H1 (cell line): ENCODE data around the gene ERG28. TPM values are rescaled to one million over a fixed set of nuclear protein-coding genes. Genes with fewer than 3 reads are reported as not detected.

Experiments
- ASH2L ChIP-seq: fragments of 200-600, 300-600 bp; sonication (generic); IDR thresholded peaks from one replicate; pipeline ENCODE4 v1.7.1; 2017; ENCODE audit warnings: low read length
- EGR1 ChIP-seq: IDR thresholded peaks from 2 replicates; pipeline ENCODE4 v1.6.1; 2011; ENCODE audit warnings: low read depth, low read length, borderline replicate concordance
- EP300 ChIP-seq, 2 experiments: IDR thresholded peaks; 1 replicate in 1 of 2; 2 replicates in 1 of 2; pipeline ENCODE4 v1.6.1; 2011 to 2012; ENCODE audit warnings: low read depth in 2 of 2, low read length in 2 of 2, mild to moderate bottlenecking in 2 of 2, borderline replicate concordance in 1 of 2, inconsistent platforms in 1 of 2, moderate library complexity in 1 of 2
- EZH2 ChIP-seq: fragments of 200-600 bp; sonication (generic); IDR thresholded peaks from 2 replicates; pipeline ENCODE4 v1.7.1; 2012; ENCODE audit warnings: low read depth, mild to moderate bottlenecking, moderate library complexity, low read length, inconsistent platforms; ENCODE audit not compliant: severe bottlenecking
- JUN ChIP-seq: IDR thresholded peaks from 2 replicates; pipeline ENCODE4 v1.6.1; 2011; ENCODE audit warnings: low read depth, mild to moderate bottlenecking, improper control_type of control experiment, low read length
- MAFK ChIP-seq: IDR thresholded peaks from 2 replicates; pipeline ENCODE4 v1.6.1; 2012; ENCODE audit warnings: low read depth, mild to moderate bottlenecking, improper control_type of control experiment, low read length
- NANOG ChIP-seq: IDR thresholded peaks from 2 replicates; pipeline ENCODE4 v1.6.1; 2011; ENCODE audit warnings: low read length, low read depth, mild to moderate bottlenecking, inconsistent platforms; ENCODE audit not compliant: insufficient read depth, poor library complexity, severe bottlenecking
- RFX5 ChIP-seq: IDR thresholded peaks from 2 replicates; pipeline ENCODE4 v1.6.1; 2011; ENCODE audit warnings: low read depth, low read length, improper control_type of control experiment, borderline replicate concordance
- SIN3A ChIP-seq, 2 experiments: IDR thresholded peaks in 1 of 2; conservative IDR thresholded peaks in 1 of 2; 2 replicates each; pipeline ENCODE4 v1.6.1; 2011 to 2012; ENCODE audit warnings: low read length in 2 of 2, improper control_type of control experiment in 1 of 2, low read depth in 1 of 2, mild to moderate bottlenecking in 1 of 2
- TAF1 ChIP-seq: IDR thresholded peaks from 2 replicates; pipeline ENCODE4 v1.6.1; 2011; ENCODE audit warnings: mild to moderate bottlenecking, low read depth, low read length
- TCF12 ChIP-seq: IDR thresholded peaks from 2 replicates; pipeline ENCODE4 v1.6.1; 2011; ENCODE audit warnings: low read depth, mild to moderate bottlenecking, low read length
- polyA plus RNA-seq, 7 experiments: library from polyadenylated mRNA; depleted of rRNA in 3 of 7; stranded (reverse) in 5 of 7; unstranded in 2 of 7; fragments of >200 nt in 5 of 7; fragments of 200-250 nt in 2 of 7; gene quantifications; 1 replicate in 5 of 7; 2 replicates in 1 of 7; 4 replicates in 1 of 7; pipeline versions ENCODE4 v1.2.1 to v1.2.3, GENCODE V29; 2011 to 2013; ENCODE audit warnings: missing spikeins in 2 of 7, mixed read lengths in 2 of 7
- total RNA-seq: library from RNA; stranded (reverse); fragmentation: NEBNext Ultra II Directional; extraction: Animal tissue kit (Norgen Biotek cat#: 25700); gene quantifications from 2 replicates; pipeline ENCODE4 v1.2.1, GENCODE V29; 2021
- TF ChIP-seq, protein P1 (sequence below): fragments of 300-600 bp; sonication (generic); IDR thresholded peaks from 2 replicates; pipeline ENCODE4 v1.7.1; 2012; ENCODE audit warnings: low read length, moderate library complexity, mild to moderate bottlenecking, inconsistent platforms; ENCODE audit not compliant: insufficient replicate concordance

The ERG28 gene
- total and polyA plus RNA-seq, 2 of the 8 experiments (the other 6 are each of a cell fraction or from before 2014, with no cell fraction given) = 32.6 to 56.7 TPM

DNA sequence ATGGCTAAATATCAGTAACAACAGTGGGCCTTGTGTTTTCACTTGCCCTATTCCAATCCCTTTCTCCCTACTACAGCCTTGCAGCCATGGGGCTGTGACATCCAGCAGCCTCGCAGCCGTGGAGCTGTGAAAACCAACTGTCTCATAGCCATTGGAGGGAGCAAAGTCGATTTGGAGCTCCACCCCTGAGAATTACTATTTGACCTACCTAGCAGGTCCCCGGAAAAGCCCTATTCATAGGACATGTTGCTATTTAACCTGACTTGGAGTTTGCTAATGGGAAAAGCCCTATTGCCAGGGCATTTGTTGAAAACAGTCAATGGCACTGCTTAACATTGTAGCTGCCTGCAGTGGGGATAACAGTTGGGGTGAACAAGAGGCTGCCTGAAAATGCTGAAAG lies 33.3 kb downstream of the ERG28 start (continued):
- TF ChIP-seq, protein P1, sequence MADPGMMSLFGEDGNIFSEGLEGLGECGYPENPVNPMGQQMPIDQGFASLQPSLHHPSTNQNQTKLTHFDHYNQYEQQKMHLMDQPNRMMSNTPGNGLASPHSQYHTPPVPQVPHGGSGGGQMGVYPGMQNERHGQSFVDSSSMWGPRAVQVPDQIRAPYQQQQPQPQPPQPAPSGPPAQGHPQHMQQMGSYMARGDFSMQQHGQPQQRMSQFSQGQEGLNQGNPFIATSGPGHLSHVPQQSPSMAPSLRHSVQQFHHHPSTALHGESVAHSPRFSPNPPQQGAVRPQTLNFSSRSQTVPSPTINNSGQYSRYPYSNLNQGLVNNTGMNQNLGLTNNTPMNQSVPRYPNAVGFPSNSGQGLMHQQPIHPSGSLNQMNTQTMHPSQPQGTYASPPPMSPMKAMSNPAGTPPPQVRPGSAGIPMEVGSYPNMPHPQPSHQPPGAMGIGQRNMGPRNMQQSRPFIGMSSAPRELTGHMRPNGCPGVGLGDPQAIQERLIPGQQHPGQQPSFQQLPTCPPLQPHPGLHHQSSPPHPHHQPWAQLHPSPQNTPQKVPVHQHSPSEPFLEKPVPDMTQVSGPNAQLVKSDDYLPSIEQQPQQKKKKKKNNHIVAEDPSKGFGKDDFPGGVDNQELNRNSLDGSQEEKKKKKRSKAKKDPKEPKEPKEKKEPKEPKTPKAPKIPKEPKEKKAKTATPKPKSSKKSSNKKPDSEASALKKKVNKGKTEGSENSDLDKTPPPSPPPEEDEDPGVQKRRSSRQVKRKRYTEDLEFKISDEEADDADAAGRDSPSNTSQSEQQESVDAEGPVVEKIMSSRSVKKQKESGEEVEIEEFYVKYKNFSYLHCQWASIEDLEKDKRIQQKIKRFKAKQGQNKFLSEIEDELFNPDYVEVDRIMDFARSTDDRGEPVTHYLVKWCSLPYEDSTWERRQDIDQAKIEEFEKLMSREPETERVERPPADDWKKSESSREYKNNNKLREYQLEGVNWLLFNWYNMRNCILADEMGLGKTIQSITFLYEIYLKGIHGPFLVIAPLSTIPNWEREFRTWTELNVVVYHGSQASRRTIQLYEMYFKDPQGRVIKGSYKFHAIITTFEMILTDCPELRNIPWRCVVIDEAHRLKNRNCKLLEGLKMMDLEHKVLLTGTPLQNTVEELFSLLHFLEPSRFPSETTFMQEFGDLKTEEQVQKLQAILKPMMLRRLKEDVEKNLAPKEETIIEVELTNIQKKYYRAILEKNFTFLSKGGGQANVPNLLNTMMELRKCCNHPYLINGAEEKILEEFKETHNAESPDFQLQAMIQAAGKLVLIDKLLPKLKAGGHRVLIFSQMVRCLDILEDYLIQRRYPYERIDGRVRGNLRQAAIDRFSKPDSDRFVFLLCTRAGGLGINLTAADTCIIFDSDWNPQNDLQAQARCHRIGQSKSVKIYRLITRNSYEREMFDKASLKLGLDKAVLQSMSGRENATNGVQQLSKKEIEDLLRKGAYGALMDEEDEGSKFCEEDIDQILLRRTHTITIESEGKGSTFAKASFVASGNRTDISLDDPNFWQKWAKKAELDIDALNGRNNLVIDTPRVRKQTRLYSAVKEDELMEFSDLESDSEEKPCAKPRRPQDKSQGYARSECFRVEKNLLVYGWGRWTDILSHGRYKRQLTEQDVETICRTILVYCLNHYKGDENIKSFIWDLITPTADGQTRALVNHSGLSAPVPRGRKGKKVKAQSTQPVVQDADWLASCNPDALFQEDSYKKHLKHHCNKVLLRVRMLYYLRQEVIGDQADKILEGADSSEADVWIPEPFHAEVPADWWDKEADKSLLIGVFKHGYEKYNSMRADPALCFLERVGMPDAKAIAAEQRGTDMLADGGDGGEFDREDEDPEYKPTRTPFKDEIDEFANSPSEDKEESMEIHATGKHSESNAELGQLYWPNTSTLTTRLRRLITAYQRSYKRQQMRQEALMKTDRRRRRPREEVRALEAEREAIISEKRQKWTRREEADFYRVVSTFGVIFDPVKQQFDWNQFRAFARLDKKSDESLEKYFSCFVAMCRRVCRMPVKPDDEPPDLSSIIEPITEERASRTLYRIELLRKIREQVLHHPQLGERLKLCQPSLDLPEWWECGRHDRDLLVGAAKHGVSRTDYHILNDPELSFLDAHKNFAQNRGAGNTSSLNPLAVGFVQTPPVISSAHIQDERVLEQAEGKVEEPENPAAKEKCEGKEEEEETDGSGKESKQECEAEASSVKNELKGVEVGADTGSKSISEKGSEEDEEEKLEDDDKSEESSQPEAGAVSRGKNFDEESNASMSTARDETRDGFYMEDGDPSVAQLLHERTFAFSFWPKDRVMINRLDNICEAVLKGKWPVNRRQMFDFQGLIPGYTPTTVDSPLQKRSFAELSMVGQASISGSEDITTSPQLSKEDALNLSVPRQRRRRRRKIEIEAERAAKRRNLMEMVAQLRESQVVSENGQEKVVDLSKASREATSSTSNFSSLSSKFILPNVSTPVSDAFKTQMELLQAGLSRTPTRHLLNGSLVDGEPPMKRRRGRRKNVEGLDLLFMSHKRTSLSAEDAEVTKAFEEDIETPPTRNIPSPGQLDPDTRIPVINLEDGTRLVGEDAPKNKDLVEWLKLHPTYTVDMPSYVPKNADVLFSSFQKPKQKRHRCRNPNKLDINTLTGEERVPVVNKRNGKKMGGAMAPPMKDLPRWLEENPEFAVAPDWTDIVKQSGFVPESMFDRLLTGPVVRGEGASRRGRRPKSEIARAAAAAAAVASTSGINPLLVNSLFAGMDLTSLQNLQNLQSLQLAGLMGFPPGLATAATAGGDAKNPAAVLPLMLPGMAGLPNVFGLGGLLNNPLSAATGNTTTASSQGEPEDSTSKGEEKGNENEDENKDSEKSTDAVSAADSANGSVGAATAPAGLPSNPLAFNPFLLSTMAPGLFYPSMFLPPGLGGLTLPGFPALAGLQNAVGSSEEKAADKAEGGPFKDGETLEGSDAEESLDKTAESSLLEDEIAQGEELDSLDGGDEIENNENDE = no peak
- TF ChIP-seq SIN3A (conservative IDR thresholded peaks at IDR 0.05 in 1 of 2, IDR thresholded peaks at IDR 0.05 in 1 of 2; ENCODE audit: low read depth in 1 of 2, low read length in 2 of 2) (no peak), TAF1 (no peak), EZH2 (no peak), EP300 (IDR thresholded peaks at IDR 0.05; ENCODE audit: borderline replicate concordance in 1 of 2, low read depth in 2 of 2, low read length in 2 of 2) (no peak), NANOG (no peak), EGR1 (no peak), JUN (no peak), MAFK (no peak), ASH2L (no peak), RFX5 (no peak), TCF12 (no peak)
